Activated CD8-positive, alpha-beta memory T cell treated with anti-CD3 and anti-CD28 coated beads for 24 hours (primary cell): ENCODE measurements around the gene FHL1.
"Not testable (repeated sequence)": the region's sequence is repeated elsewhere in the genome, so short reads cannot be mapped to it uniquely, and the experiment has no call there.

Experiments used
- DNase-seq: peaks from one replicate; pipeline ENCODE4 v3.0.0-alpha.2; 2020

Gene FHL1

DNA sequence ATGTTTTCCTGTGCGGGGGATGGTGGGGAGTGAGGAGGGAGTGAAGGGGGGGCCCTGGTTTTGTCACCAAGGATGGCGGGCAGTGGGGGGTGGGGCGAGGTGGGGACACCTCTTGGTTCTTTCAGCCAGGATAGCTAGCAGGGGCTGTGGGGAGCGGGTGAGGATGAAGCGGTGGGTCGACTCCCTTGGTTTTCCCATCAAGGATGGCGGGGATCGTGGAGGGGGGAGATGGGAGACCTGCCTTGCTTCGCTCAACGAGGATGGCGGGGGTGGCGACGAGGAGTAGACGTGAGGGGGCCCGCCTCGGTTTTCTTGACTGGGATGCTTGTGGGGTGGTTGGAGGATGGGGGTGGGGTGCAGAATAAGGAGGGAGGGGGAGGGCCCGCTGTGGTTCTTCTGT is 643 bp downstream of the FHL1 start:
- no peak for DNase-seq

DNA sequence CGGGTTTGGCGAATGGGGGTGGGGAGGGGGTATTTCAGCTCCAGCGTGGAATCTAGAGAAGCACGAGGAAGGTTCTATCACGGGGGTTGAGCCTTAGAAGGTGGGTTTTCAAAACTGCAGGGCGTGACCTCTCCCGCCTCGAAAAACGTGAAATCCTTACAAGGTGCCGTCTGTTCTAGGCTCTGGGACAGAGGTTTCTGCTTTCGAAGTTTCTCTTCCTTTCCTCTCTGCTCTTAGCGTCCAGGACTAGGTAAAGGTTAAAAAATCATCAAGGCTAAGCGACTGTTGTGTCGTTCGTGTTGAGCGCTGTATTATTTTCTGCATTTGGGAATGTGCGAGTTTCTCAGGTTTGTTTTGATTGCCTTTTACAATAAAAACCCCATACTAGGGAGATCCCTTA is 1.1 kb downstream of the FHL1 start:
- no peak for DNase-seq

GRCh38 chrX:136154998-136155397 is 7.7 kb downstream of the FHL1 start:
- DNase-seq = no peak

- DNase-seq = no peak
These were observed 9.3 kb downstream of the FHL1 start for GRCh38 chrX:136156560-136157117.

- DNase-seq = no peak
These were observed 9.9 kb downstream of the FHL1 start for GRCh38 chrX:136157187-136157586.

- DNase-seq = no peak
These were observed 11.4 kb downstream of the FHL1 start for GRCh38 chrX:136158685-136159084.

GRCh38 chrX:136159611-136160025 is 12.3 kb downstream of the FHL1 start:
- DNase-seq = no peak

DNA sequence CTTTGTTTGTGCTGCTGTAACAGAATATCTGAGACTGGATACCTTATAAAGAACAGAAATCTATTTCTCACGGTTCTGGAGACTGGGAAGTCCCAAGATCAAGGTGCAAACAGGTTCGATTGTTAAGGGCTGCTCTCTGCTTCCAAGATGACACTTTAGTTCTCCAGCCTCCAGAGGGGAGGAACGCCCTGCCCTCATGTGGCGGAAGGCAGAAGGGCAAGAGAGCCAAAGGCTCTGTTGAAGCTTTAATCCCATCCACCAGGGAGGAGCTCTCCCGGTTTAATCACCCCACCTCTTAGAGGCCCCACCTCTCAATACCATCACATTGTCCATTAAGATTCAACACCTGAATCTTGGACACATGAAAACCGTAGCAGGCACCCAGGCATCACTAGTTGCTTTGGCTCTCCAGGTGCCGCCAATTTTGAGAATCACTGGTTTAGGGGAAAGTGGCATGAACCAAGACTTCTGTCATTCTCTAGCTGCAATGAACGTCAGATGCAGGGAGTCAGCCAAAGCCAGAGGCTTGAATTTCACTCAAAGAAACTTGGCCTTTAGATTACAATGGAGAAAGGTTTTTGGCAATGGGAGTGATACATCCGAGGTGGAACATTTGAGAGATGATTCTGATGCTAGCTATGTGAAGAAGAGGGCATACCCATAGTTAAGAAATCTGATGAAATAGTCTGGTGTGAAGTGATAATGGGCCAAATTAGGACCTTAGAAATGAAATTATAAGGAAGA is 15.7 kb downstream of the FHL1 start:
- peak; percentile 67 for DNase-seq

DNA sequence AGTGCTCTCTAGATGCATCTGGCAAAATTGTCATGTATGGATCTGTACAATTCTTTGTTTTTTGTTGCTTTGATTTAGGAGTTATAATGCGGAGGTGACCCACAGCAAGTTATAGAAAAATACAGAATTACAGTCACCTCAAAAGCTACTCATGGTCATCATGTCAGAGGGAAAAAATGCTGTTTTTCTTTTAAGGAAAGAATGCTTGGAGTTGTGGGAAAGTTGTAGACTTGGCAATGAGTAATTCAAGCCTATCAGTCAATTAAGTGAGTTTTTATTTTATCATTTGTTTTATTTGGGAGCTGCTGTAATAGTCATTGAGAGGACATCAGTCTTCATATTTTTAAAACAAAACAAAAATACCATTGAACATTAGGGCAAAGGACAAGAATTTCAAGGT is 16.4 kb downstream of the FHL1 start:
- no peak for DNase-seq

- DNase-seq = no peak
These were observed 18.1 kb downstream of the FHL1 start for GRCh38 chrX:136165406-136165805.

DNA sequence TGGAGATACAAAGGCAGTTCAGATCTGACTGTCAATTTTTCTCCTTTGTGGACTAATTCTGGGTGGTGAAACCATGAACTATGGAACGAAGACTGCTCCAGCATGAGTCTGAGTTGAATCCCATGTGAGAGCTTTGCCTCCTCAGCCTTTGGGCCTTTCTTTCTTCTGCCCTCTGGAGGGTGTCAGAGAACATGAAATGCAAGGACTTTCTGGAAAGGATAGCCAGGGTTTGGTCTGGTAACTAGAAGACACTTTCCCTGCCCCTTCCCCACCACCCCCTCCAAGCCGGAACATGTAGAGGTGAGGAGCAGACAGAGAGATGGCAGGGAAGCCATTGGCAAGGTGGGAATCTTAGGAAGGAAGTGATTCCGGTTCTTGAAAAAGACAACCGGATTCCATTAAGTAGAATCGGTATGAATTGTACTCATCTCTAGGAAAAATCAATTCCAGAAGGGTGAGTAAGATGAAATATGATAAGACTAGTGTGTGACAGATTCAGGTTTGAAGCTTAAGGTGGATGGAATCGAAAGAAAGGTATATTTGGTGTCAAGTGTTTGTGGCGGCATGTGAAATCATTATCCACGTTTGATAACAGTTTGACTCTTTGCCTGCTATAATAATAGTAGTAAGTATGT is 19.0 kb downstream of the FHL1 start:
- DNase-seq = no peak

DNA sequence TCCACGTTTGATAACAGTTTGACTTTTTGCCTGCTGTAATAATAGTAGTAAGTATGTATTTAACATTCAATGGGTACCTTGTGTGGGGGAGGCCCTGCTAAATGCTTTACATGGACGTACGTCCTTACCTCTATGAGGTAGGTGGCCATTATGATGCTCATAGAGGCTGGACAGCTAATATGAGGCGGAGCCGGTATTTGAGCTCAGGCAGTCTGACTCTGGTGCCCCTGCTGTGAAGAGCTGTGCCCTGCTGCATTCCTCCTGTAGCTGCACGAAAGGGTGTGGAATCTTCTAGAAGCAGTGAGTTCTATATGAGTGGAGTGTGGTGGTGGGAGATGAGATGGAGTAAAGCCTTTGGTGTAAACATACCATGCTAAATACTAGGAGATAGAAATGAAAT is 20.7 kb downstream of the FHL1 start:
- DNase-seq = not testable (repeated sequence)

- no peak for DNase-seq
These were observed 21.8 kb downstream of the FHL1 start for GRCh38 chrX:136168929-136169735.

DNA sequence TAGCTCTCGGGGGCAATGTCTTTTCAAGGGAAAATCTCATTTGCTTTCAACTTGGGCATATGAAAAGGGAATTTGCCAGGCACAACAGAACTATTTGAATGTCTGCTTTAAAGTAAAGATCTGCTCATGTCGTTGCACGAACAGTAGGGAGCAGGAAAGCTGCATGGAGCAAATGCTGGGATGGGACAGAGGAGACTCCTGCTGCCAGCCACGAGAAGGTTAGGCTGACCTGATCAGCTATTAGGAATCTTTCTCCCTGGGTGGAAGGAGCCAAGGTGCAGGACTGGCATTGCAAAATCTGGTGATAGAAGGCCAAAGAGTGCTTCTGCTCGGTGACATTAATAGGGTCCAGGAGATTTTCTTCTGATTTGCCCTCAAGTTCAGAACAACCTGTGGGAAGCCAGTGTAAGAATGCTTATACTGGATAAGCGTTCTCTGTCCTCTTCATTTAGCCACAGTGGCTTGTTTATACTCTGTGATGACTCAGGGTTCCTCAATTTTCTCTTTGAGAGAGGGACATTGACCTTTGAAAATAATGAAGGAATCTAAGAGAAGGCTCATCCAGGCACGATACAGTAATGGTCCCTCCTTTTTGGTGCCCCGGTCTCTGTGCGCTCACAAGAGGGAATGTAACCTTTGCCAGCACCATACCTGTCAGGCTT is 22.9 kb downstream of the FHL1 start:
- no peak for DNase-seq

DNA sequence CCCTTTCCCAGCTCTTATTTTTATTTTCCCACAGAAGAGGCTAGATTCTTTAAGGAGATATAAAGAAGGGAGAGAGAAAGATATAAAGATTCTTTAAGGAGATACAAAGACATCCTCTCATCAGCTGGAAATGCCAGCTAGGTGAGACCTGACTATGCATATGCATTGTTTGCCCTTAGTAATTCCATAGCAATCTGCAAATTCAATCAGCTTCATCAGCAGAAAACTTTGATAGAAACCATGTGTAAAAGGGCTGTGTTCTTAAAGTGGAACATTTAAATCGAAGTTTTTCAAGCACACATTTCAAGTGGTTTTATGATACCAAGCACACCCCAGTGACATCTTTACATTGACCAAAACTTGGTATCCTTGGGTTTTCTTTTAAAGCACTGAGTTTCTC is 24.1 kb downstream of the FHL1 start:
- no peak for DNase-seq

DNA sequence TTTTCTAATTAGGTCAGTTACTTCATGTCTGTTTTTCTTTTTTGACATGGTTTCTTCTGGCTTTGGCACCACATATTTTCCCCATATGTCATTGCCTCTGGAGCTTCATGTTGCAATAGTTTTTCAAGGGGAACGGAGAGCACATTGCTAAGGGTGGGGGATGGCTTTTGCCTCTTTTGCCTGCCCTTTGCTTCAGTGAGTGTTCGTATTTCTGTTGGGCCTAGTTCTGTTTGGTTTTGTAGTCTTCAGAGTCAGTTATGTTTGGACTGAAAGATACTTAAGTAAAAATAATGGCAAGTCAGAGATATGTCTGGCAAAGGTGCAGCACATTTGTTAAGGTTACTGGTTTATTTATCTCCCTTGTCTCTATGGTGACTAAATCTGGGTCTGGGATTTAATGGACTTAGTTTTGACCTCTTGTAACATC is 29.1 kb downstream of the FHL1 start:
- DNase-seq = no peak

DNA sequence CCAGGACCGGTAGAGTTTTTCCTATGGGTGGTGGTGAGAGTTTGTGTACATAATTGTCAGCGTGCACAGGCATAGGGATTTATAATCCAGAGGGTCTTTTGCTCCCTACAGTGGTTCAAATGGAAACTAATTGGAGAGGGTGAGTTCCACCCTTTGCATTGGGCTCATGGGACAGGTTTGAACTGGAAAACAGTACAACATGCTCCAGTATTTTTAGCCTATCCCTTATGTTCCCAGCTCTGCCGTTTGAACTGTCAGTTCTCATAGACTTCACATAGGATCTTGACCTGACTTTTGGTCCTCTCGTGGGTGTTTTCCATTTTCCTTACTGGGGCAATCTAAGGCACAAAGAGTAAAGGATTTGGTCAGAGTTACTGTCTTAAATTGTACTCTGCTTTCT is 31.8 kb downstream of the FHL1 start:
- DNase-seq = no peak

DNA sequence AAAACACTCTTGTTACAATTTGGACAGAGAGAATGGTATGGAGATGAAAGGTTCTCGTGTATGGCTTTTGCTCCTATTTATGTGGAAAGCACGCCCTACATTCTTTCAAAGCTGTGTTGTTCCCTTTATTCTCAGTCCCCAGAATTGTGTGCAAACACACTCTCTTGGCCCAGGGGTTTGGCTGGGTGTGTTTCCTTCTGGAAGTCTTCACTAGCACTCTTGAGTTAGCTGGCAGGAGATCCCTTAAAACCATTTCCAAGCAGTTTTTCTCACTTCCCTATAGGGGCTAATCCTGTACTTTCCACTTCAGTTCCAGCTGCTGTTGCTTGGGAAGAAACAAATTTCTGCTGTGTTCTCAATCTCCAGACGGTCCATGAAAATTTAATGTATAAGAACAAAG is 35.1 kb downstream of the FHL1 start:
- DNase-seq = no peak

DNA sequence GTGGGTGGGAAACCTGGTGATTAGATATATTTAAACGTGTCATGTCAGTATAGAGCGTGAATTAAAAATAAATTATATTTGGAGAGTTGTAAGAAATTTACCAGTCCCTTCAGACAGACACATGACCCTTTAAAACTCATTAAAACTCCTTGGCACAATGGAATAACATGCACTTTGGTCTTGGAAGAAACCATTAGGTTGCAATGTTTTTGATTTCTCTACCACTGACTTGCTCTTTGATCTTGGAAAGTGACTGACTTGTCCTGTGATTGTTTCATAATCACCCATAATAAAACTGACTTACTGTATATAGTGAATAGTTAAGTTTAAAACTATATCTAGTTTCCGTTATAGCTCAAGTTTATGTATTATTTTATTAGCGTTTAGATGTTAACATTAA is 35.8 kb downstream of the FHL1 start:
- DNase-seq = no peak

- no peak for DNase-seq
These were observed 36.6 kb downstream of the FHL1 start for GRCh38 chrX:136183917-136184316.

GRCh38 chrX:136185401-136186022 is 38.2 kb downstream of the FHL1 start:
- DNase-seq = no peak

GRCh38 chrX:136186023-136186413 is 38.7 kb downstream of the FHL1 start:
- DNase-seq = no peak

DNA sequence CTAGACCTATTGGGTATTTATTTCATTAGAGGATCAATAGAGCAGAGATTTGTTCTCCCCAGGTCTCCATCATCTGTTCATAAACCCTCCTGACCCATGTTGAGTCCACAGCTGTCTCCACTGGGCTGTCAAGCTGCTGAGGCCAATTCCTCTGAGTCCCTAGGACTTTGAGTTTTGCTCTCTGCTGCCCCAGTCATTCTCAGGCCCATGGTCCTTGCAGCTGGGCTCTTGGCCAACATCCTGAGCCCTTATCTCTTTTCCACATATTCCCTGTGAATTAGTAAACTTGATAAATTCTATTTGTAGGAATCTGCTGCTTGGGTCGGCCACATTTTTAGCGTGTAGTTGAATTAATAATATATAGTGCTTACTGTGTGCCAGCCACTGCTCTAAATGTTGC is 41.9 kb downstream of the FHL1 start:
- no peak for DNase-seq
